Medulla oblongata (tissue), 1 donor: ENCODE data around the gene UGDH.
A peak's percentile ranks its signal among the peaks of the same experiment; 100 is the strongest.
"Not testable (repeated sequence)": the region's sequence is repeated elsewhere in the genome, so short reads cannot be mapped to it uniquely, and the experiment has no call there.

Source experiments
- DNase-seq: peaks from one replicate; pipeline ENCODE4 v3.0.0-alpha.2; 2015; ENCODE audit errors: extremely low spot score

Gene UGDH

DNA sequence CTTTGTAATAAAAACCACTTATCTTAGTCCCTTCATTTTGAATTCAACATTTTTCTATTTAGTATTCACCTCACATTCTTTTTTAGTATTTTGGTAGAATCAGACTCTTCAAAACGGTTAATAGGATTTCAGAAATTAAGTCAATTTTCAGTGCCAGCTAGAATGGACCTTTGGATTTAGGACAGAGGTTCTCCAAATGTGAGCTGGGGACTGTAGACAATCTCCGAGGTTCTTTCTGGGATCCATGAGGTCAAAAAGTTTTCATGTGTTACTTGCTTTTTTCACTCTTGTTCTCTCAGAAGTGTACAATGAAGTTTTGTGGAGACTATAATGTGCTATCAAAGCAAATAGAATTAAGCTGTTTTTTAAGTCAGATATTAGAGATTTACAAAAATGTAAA is 2.3 kb upstream of the UGDH start:
- DNase-seq: no peak

GRCh38 chr4:39528061-39528465 is 824 bp upstream of the UGDH start:
- no peak for DNase-seq

- no peak for DNase-seq
Measured at GRCh38 chr4:39526765-39527295, 409 bp downstream of the UGDH start.

- peak; percentile 30 for DNase-seq
Measured at GRCh38 chr4:39525822-39526690, 1.2 kb downstream of the UGDH start.

GRCh38 chr4:39524161-39524957 is 2.9 kb downstream of the UGDH start:
- DNase-seq: no peak

DNA sequence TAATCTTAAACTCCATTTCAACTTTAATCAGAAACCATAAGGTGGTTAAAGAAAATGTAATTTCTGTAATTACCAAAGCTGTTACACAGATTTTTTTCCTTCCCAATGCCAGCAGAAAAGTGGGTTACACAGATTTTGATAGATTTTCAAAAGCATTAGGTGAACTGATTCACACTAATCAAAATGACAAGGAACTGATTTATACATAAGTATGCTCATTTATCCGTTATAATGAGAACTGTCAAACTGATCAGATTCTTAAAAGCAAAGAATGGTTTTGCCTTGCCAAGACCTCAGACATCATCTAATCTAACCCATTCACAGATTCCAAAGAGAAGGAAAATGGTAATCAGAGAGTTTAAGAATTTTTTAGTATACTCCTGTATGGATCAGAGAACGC is 5.2 kb downstream of the UGDH start:
- no peak for DNase-seq

GRCh38 chr4:39521253-39521919 is 5.9 kb downstream of the UGDH start:
- no peak for DNase-seq

DNA sequence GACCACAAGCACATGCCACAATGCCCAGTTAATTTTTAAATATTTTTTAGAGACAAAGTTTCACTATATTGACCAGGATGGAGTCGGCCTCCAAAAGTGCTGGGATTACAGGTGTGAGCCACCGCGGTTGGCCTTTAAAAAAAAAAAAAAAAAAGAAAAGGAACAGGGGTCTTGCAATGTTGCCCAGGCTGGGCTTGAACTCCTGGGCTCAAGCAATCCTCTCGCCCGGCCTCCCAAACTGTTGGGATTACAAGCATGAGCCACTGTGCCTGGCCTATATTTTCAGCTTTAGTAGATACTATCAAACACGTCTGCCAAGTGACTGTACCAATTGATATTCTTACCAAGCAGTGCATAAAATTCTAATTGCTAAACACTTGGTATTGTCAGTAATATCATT is 8.8 kb downstream of the UGDH start:
- no peak for DNase-seq

DNA sequence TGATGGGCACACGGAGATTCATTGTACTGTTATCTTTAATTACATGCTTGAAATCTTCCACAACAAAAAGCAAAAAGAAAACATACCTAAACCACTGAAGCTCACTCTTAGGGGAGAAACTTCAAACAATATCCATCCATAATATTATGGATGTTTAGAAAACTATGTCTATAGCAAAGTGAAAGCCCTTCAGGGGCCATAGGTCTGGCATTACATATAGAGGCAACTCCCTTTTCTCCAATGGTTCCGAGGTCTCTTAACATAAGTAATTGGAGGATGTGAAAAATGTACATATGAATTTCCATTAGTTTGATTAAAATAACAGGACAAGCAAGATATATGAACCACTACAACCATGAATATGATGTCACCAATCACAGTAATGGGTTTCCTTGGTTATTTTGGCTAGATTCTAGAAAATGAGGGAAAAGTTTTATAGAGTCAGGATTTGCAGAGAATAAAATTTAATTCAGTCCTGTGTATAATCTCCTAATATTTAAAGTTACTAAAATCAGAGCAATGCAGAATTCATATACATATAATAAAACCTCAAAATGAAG is 10.8 kb downstream of the UGDH start:
- no peak for DNase-seq

- DNase-seq: not testable (repeated sequence)
Measured at GRCh38 chr4:39515669-39516401, 11.4 kb downstream of the UGDH start.

DNA sequence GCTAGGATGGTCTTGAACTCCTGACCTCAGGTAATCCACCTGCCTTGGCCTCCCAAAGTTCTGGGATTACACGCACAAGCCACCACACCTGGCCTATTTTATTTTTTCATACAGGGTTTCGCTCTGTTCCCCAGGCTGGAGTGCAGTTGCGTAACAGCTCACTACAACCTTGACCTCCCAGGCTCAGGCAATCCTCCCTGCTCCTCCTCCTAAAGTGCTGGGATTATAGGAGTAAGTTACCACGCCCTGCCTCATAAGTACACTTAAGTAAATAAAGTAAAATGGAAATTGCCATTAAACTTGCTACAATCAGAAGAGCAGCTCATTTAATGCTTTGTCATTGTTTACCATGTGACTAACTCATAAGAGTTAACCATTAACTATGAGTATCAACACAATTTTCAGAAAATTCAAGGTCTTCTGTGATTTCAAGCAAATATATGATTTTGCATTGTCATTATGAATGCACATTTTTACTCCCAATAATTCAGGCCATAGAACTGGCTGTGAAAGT is 12.3 kb downstream of the UGDH start:
- DNase-seq: no peak

- not testable (repeated sequence) for DNase-seq
Measured at GRCh38 chr4:39514266-39514665, 13.0 kb downstream of the UGDH start.

DNA sequence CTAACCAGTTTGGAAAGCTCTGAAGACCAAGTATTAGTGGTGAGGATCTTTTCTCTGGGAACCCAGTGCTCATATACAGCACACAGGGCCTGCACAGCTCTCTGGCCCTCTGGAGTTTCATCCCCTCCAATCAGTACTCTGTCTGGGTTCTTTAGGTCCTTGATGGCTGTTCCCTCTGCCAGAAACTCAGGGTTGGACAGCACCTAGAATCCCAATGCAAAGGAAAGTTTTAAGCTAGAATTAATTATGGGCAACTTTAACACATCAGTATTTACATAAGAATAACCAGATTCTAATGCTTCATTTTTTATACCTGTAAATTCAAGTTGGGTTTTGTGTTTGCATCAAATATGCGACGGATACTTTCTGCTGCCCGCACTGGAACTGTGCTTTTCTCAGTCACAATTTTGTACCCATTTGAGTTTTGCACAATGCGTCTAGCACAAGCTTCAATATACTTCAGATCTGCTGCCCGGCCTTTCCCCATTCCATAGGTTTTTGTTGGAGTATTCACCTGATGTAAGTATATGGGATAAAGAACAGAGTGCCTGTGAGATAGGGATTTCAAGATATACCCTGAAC is 16.8 kb downstream of the UGDH start:
- DNase-seq: no peak

GRCh38 chr4:39505581-39505980 is 21.7 kb downstream of the UGDH start:
- no peak for DNase-seq

- DNase-seq: no peak
Measured at GRCh38 chr4:39504538-39504937, 22.7 kb downstream of the UGDH start.

GRCh38 chr4:39502664-39503035 is 24.6 kb downstream of the UGDH start:
- DNase-seq: not testable (repeated sequence)

DNA sequence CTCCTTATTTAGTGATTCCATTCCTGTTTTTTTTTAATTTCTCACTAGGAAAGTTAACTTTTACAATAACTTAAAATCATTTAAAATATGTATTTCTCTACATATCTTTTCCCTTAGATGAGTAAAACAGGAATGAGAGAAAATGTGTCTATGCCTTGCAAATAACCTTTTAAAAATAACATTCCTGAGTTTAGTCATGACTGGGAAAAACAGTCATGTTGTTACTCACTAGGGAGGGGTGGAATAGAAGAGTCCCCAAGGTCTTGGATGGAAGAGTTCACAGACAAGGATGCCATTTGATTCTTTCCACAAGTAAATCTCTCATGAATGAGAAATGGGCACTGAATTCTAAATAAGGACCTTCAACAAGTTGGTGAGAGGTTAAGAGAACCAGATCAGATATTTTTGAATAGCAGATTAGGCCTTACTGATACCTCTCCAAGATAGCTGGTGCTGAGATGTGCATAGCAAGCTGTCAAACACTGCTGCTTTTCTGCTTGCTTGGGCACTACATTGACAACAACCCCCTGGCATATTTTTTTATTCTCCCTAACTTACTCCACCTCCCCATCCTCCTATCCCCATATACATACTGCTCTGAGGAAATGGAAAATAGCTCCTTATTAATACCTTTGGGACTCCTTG is 25.1 kb downstream of the UGDH start:
- no peak for DNase-seq

DNA sequence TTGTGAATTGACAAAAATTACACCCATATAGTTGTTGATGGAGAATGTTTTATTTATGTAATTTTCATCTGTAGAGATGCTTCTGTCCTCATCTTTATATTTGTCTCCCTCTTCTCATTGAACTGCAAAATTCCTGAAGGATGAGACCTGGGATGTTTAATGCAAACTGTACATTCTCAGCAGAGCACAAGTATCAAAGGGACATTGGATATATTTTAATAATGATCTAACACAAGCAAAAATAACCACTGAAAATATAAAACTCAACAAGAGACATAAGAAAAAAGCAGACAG is 28.6 kb downstream of the UGDH start:
- no peak for DNase-seq

- DNase-seq: no peak
Measured at GRCh38 chr4:39497909-39498726, 29.1 kb downstream of the UGDH start.
